ENCODE results near the gene SLC27A6. TPM values are rescaled to one million over a fixed set of nuclear protein-coding genes. Genes with fewer than 3 reads are reported as not detected.

The SLC27A6 gene
- total RNA-seq, 1 experiment from 2014 or later, result not detected

GRCh38 chr5:128979761-128980160 lies 14.5 kb downstream of the SLC27A6 start:
- ChIA-PET POLR2A (no interaction called here), CTCF (no interaction called here)
- Histone ChIP-seq H3K4me1 (ENCODE audit: control insufficient read depth, insufficient read depth, low read length) (no peaks in the 10 kb centered on the region), H3K27me3 (ENCODE audit: control insufficient read depth, insufficient read depth, low read length) (no peaks in the 10 kb centered on the region), H3K36me3 (ENCODE audit: control insufficient read depth, insufficient read depth, low read length) (no peaks in the 10 kb centered on the region), H3K4me3 (ENCODE audit: low read depth in 2 of 2, low read length in 2 of 2) (no peak overlapping the region), H3K27ac (ENCODE audit: low read length) (no peak overlapping the region), H3K9me3 (ENCODE audit: control insufficient read depth, insufficient read depth, low read depth, low read length) (no peaks in the 10 kb centered on the region)
- no peak for DNase-seq (ENCODE audit: low read depth, low spot score)
- in situ Hi-C loops (cut with HindIII; ENCODE audit: low pct_unique_long_range_greater_than_20kb, low sequenced_read_pairs), result no loop called here
- no peak for ATAC-seq
- TF ChIP-seq POLR2AphosphoS5 (IDR thresholded peaks at IDR 0.05; ENCODE audit: low read depth, low read length) (no peak), TCF7L2 (IDR thresholded peaks at IDR 0.05; ENCODE audit: low read depth, low read length) (no peak), SIN3A (IDR thresholded peaks at IDR 0.05; ENCODE audit: borderline replicate concordance, insufficient read depth, low read depth, low read length) (no peak), REST (IDR thresholded peaks at IDR 0.05; ENCODE audit: insufficient read depth in 1 of 2, low read depth in 2 of 2, low read length in 1 of 2) (no peak), CTCF (IDR thresholded peaks at IDR 0.05) (no peak)
- BruUV-seq (replicated peaks), result no TSS peak
- intact Hi-C loops (cut with micrococcal nuclease; ENCODE audit: unreplicated experiment), result no loop called here

GRCh38 chr5:128980917-128981316 lies 15.6 kb downstream of the SLC27A6 start:
- Histone ChIP-seq H3K9me3 (ENCODE audit: control insufficient read depth, insufficient read depth, low read depth, low read length) (no peaks in the 10 kb centered on the region), H3K36me3 (ENCODE audit: control insufficient read depth, insufficient read depth, low read length) (no peaks in the 10 kb centered on the region), H3K4me1 (ENCODE audit: control insufficient read depth, insufficient read depth, low read length) (no peaks in the 10 kb centered on the region), H3K27ac (ENCODE audit: low read length) (no peak overlapping the region), H3K4me3 (ENCODE audit: low read depth in 2 of 2, low read length in 2 of 2) (no peak overlapping the region), H3K27me3 (ENCODE audit: control insufficient read depth, insufficient read depth, low read length) (no peaks in the 10 kb centered on the region)
- POLR2A ChIA-PET, result no interaction called here
- CTCF ChIA-PET, result interaction anchor here (0.7 kb wide), 1 partner anchor 431 kb away, joined by 3 read pairs; no protein-coding TSS in a partner anchor
- intact Hi-C loops (cut with micrococcal nuclease; ENCODE audit: unreplicated experiment) (no loop called here), in situ Hi-C loops (cut with HindIII; ENCODE audit: low pct_unique_long_range_greater_than_20kb, low sequenced_read_pairs) (no loop called here)
- no peak for ATAC-seq
- no peak for DNase-seq (ENCODE audit: low read depth, low spot score)
- BruUV-seq (replicated peaks), result no TSS peak
- no peak for TF ChIP-seq SIN3A (IDR thresholded peaks at IDR 0.05; ENCODE audit: borderline replicate concordance, insufficient read depth, low read depth, low read length)
- TF ChIP-seq TCF7L2 (IDR thresholded peaks at IDR 0.05; ENCODE audit: low read depth, low read length), result no peak
- no peak for TF ChIP-seq REST (IDR thresholded peaks at IDR 0.05; ENCODE audit: insufficient read depth in 1 of 2, low read depth in 2 of 2, low read length in 1 of 2)
- no peak for TF ChIP-seq CTCF (IDR thresholded peaks at IDR 0.05)
- no peak for TF ChIP-seq POLR2AphosphoS5 (IDR thresholded peaks at IDR 0.05; ENCODE audit: low read depth, low read length)
